A549 (cell line): ENCODE data around the gene KCTD21. TPM values are rescaled to one million over a fixed set of nuclear protein-coding genes. Genes with fewer than 3 reads are reported as not detected.

Experiments
- ATAC-seq, 2 experiments: fragments of 200-7000 bp in 1 of 2; fragments of >200 bp in 1 of 2; cut with Nextera tagmentation in 1 of 2; cut with Tn5 transposase in 1 of 2; 3 replicates each; pipeline versions ENCODE4 v1.8.0 to v1.9.1; 2018 to 2020; ENCODE audit warnings: mild to moderate bottlenecking in 1 of 2, moderate library complexity in 1 of 2
- CTCF ChIA-PET: fragments of 300-600 bp; sonication (Branson Sonifier 250); formaldehyde crosslinking; extraction: SDS; loops from one replicate; lab custom pipeline; 2021; ENCODE audit warnings: antibody characterized with exemption, inconsistent platforms; lab: Yijun Ruan, JAX
- POLR2A ChIA-PET: fragments of 350-600 bp; formaldehyde crosslinking; extraction: SDS; loops from one replicate; lab custom pipeline; 2021; ENCODE audit warnings: antibody characterized with exemption, inconsistent platforms; lab: Yijun Ruan, JAX
- DNase-seq, 2 experiments: peaks; one replicate each; pipeline versions ENCODE4 v3.0.0 to v3.0.0-alpha.2; 2011 to 2016; ENCODE audit warnings: low read depth in 1 of 2, low spot score in 1 of 2
- FAIRE-seq: peaks from 2 replicates; lab custom pipeline; 2011; peaks lifted over from hg19 to GRCh38; lab: Jason Lieb, UNC
- H3K27ac ChIP-seq, 2 experiments: fragments of >200 bp; sonication (Bioruptor Twin); formaldehyde crosslinking; 3 replicates each; pipeline ENCODE4 v1.5.1; 2016 to 2017
- H3K4me1 ChIP-seq: fragments of >200 bp; sonication (Bioruptor Twin); formaldehyde crosslinking; 3 replicates; pipeline ENCODE4 v1.6.1; 2016
- H3K4me2 ChIP-seq: fragments of >200 bp; sonication (Bioruptor Twin); formaldehyde crosslinking; 3 replicates; pipeline ENCODE4 v1.6.1; 2016
- H3K4me3 ChIP-seq: fragments of >200 bp; sonication (Bioruptor Twin); formaldehyde crosslinking; 3 replicates; pipeline ENCODE4 v1.5.1; 2016
- H3K9me3 ChIP-seq: fragments of >200 bp; sonication (Bioruptor Twin); formaldehyde crosslinking; 3 replicates; pipeline ENCODE4 v1.6.1; 2016
- BHLHE40 ChIP-seq: IDR thresholded peaks from 2 replicates; pipeline ENCODE4 v1.6.1; 2012; ENCODE audit warnings: low read depth, low read length, inconsistent platforms
- CBX2 ChIP-seq: fragments of 200-600 bp; sonication (generic); IDR thresholded peaks from 2 replicates; pipeline ENCODE4 v1.6.1; 2016; ENCODE audit warnings: low read depth, mild to moderate bottlenecking, borderline replicate concordance
- CHD2 ChIP-seq: fragments of 150-350 bp; IDR thresholded peaks from 2 replicates; pipeline ENCODE4 v1.6.1; 2014; ENCODE audit warnings: low read length; ENCODE audit not compliant: partially characterized antibody
- CTCF ChIP-seq: fragments of >200 bp; sonication (Bioruptor Twin); formaldehyde crosslinking; IDR thresholded peaks from 3 replicates; pipeline ENCODE4 v1.5.1; 2016
- EHMT2 ChIP-seq: fragments of 200-600 bp; sonication (generic); IDR thresholded peaks from 2 replicates; pipeline ENCODE4 v1.6.1; 2016; ENCODE audit warnings: antibody characterized with exemption, low read depth, mild to moderate bottlenecking, moderate library complexity
- ELK1 ChIP-seq: fragments of 150-350 bp; IDR thresholded peaks from 2 replicates; pipeline ENCODE4 v1.6.1; 2014; ENCODE audit warnings: low read depth, mild to moderate bottlenecking, low read length
- EP300 ChIP-seq, 2 experiments: fragments of >200 bp; sonication (Bioruptor Twin); formaldehyde crosslinking; IDR thresholded peaks; 2 replicates in 1 of 2; 3 replicates in 1 of 2; pipeline ENCODE4 v1.6.1; 2016 to 2017
- ESRRA ChIP-seq: fragments of 150-350 bp; IDR thresholded peaks from 2 replicates; pipeline ENCODE4 v1.6.1; 2014; ENCODE audit warnings: mild to moderate bottlenecking, low read length, borderline replicate concordance
- FOSB ChIP-seq: fragments of 250-450 bp; sonication (Bioruptor Pico); IDR thresholded peaks from 2 replicates; pipeline ENCODE4 v1.5.0; 2020; ENCODE audit warnings: mild to moderate bottlenecking, moderate library complexity
- FOSL2 ChIP-seq, 2 experiments: fragments of 450-650 bp in 1 of 2; fragments of >200 bp in 1 of 2; sonication (Bioruptor Twin) in 1 of 2; formaldehyde crosslinking; IDR thresholded peaks; 2 replicates each; pipeline versions ENCODE4 v1.5.0 to v1.6.1; 2016 to 2020; ENCODE audit warnings: mild to moderate bottlenecking in 1 of 2, moderate library complexity in 1 of 2
- GATA3 ChIP-seq: IDR thresholded peaks from 2 replicates; pipeline ENCODE4 v1.6.1; 2012; ENCODE audit warnings: borderline replicate concordance
- HEYL ChIP-seq: fragments of 250-450 bp; sonication (Bioruptor Pico); IDR thresholded peaks from 2 replicates; pipeline ENCODE4 v1.8.0; 2021; ENCODE audit warnings: mild to moderate bottlenecking, moderate library complexity
- HOXB13 ChIP-seq: fragments of 250-450 bp; sonication (Bioruptor Pico); IDR thresholded peaks from 2 replicates; pipeline ENCODE4 v1.5.0; 2020; ENCODE audit warnings: low read depth, mild to moderate bottlenecking, moderate library complexity
- HOXB5 ChIP-seq: fragments of 250-450 bp; sonication (Bioruptor Pico); IDR thresholded peaks from 2 replicates; pipeline ENCODE4 v1.5.0; 2020; ENCODE audit warnings: mild to moderate bottlenecking, moderate library complexity
- KDM1A ChIP-seq: fragments of 200-600 bp; sonication (generic); IDR thresholded peaks from 2 replicates; pipeline ENCODE4 v1.6.1; 2016; ENCODE audit warnings: low read depth, mild to moderate bottlenecking
- MAFK ChIP-seq: fragments of 450-650 bp; IDR thresholded peaks from 2 replicates; pipeline ENCODE4 v1.6.1; 2014; ENCODE audit not compliant: partially characterized antibody
- NFE2L2 ChIP-seq: fragments of 150-350 bp; conservative IDR thresholded peaks from 2 replicates; pipeline ENCODE4 v1.6.1; 2014; ENCODE audit warnings: low read length
- PHF8 ChIP-seq: fragments of 200-600 bp; sonication (generic); IDR thresholded peaks from 2 replicates; pipeline ENCODE4 v1.6.1; 2016; ENCODE audit warnings: low read depth, mild to moderate bottlenecking, antibody characterized with exemption, moderate library complexity, borderline replicate concordance
- POLR2A ChIP-seq: IDR thresholded peaks from 2 replicates; pipeline ENCODE4 v1.6.1; 2012; ENCODE audit warnings: mild to moderate bottlenecking, low read length
- POLR2AphosphoS2 ChIP-seq: conservative IDR thresholded peaks from 2 replicates; pipeline ENCODE4 v1.6.1; 2012; ENCODE audit warnings: low read length, improper control_type of control experiment, inconsistent platforms
- RAD21 ChIP-seq, 2 experiments: fragments of >200 bp in 1 of 2; sonication (Bioruptor Twin) in 1 of 2; formaldehyde crosslinking in 1 of 2; IDR thresholded peaks in 1 of 2; conservative IDR thresholded peaks in 1 of 2; 2 replicates in 1 of 2; 3 replicates in 1 of 2; pipeline ENCODE4 v1.6.1; 2012 to 2018; ENCODE audit warnings: inconsistent platforms in 1 of 2
- RNF2 ChIP-seq: fragments of 200-600 bp; sonication (generic); IDR thresholded peaks from 2 replicates; pipeline ENCODE4 v1.6.1; 2016; ENCODE audit warnings: low read depth, mild to moderate bottlenecking, antibody characterized with exemption, moderate library complexity, borderline replicate concordance
- SREBF2 ChIP-seq: fragments of 450-650 bp; IDR thresholded peaks from 2 replicates; pipeline ENCODE4 v1.6.1; 2014; ENCODE audit warnings: mild to moderate bottlenecking, moderate library complexity
- ZC3H11A ChIP-seq: fragments of 450-650 bp; IDR thresholded peaks from 2 replicates; pipeline ENCODE4 v1.6.1; 2014; ENCODE audit warnings: antibody characterized with exemption, mild to moderate bottlenecking
- ZSCAN20 ChIP-seq: fragments of 250-450 bp; sonication (Bioruptor Pico); IDR thresholded peaks from 2 replicates; pipeline ENCODE4 v1.8.0; 2022; ENCODE audit warnings: mild to moderate bottlenecking, moderate library complexity
- WGBS: methylation state at CpG from one replicate; pipeline ENCODE4 v1.1.6; 2017; ENCODE audit errors: missing lambda C conversion rate; 5-methylcytosine and 5-hydroxymethylcytosine counted together
- polyA plus RNA-seq, 4 experiments: library from polyadenylated mRNA; depleted of rRNA in 3 of 4; stranded (reverse); fragments of >200 nt; fragmentation: RNase III in 1 of 4; extraction: RNeasy Plus Mini Kit Qiagen cat#74134 plus additional on column Dnase treatment in 1 of 4; gene quantifications; 2 replicates in 3 of 4; 3 replicates in 1 of 4; pipeline ENCODE4 v1.2.3, GENCODE V29; 2011 to 2017
- small RNA-seq, 6 experiments: library from RNA; depleted of rRNA; stranded (forward); fragments of <200 nt; gene quantifications; one replicate each; pipeline ENCODE3, GENCODE V24; 2012

Gene KCTD21
- polyA plus RNA-seq, 2 of the 4 experiments (the other 2 are of a cell fraction) = 5.9 to 7.2 TPM

GRCh38 chr11:78131956-78132355 is 56.5 kb downstream of the KCTD21 start (continued):
- TF ChIP-seq ESRRA (no peak), CTCF (no peak), CBX2 (no peak), RAD21 (conservative IDR thresholded peaks at IDR 0.05 in 1 of 2, IDR thresholded peaks at IDR 0.05 in 1 of 2) (no peak), ZSCAN20 (CRISPR knock-in tag) (no peak), HOXB13 (CRISPR knock-in tag) (no peak)
- TF ChIP-seq, all 56 proteins: peak for 0

- TF ChIP-seq POLR2AphosphoS2 = no peak
- no peak for TF ChIP-seq ZC3H11A
- TF ChIP-seq SREBF2 = no peak
- TF ChIP-seq KDM1A = no peak
- no peak for TF ChIP-seq CHD2
- no peak for TF ChIP-seq GATA3
- TF ChIP-seq EP300 (IDR thresholded peaks at IDR 0.05) = no peak
- no peak for TF ChIP-seq EHMT2
- TF ChIP-seq NFE2L2 = no peak
- no peak for TF ChIP-seq PHF8
- no peak for TF ChIP-seq FOSB
- TF ChIP-seq MAFK = no peak
- no peak for TF ChIP-seq POLR2A
- no peak for TF ChIP-seq RNF2
- no peak for TF ChIP-seq HOXB5 (CRISPR knock-in tag)
- TF ChIP-seq ELK1 = no peak
- TF ChIP-seq FOSL2 (IDR thresholded peaks at IDR 0.05) = no peak
- no peak for TF ChIP-seq FOSL2 (CRISPR knock-in tag; IDR thresholded peaks at IDR 0.05)
- no peak for TF ChIP-seq BHLHE40
- no peak for TF ChIP-seq HEYL (CRISPR knock-in tag)
- Histone ChIP-seq H3K9me3 (no peaks in the 10 kb centered on the region), H3K4me2 (no peak overlapping the region), H3K27ac (no peak overlapping the region), H3K4me3 (no peak overlapping the region), H3K4me1 (no peaks in the 10 kb centered on the region)
- DNase-seq (no peak), ATAC-seq (no peak), FAIRE-seq (no peak)
- ChIA-PET CTCF (interaction anchor here (0.6 kb wide), 1 partner anchor 14 kb away, joined by 3 read pairs; no protein-coding TSS in a partner anchor), POLR2A (interaction anchor here (0.6 kb wide), 1 partner anchor 133 kb away, joined by 4 read pairs; no protein-coding TSS in a partner anchor)
- 92% methylated on average over 3 of the region's 3 CpGs for WGBS
Observed at GRCh38 chr11:78127403-78127802, 61.0 kb downstream of the KCTD21 start.

Small RNA genes within 50 kb of the gene (small RNA-seq; reads per million reads assigned to genes)
- gene RNU6-126P = 0 reads per million in 6 experiments

Other genes with a start within 250 kb of the KCTD21 start
- 35.3 and 39.4 TPM in 2 replicates for gene INTS4, start 194.0 kb downstream of the KCTD21 start, polyA plus RNA-seq (2011; rRNA removed)
- gene INTS4, start 194.0 kb downstream of the KCTD21 start, polyA plus RNA-seq (2017; fragmentation: RNase III; extraction: RNeasy Plus Mini Kit Qiagen cat#74134 plus additional on column Dnase treatment) = 20.2 to 23.2 TPM (median 22.0 TPM) in 3 replicates
- 3.2 and 3.6 TPM in 2 replicates for gene KCTD14, start 165.3 kb downstream of the KCTD21 start, polyA plus RNA-seq (2011; rRNA removed)
- gene KCTD14, start 165.3 kb downstream of the KCTD21 start, polyA plus RNA-seq (2017; fragmentation: RNase III; extraction: RNeasy Plus Mini Kit Qiagen cat#74134 plus additional on column Dnase treatment) = 2.4 to 2.7 TPM (median 2.6 TPM) in 3 replicates
- gene THRSP, start 124.8 kb downstream of the KCTD21 start, polyA plus RNA-seq (2011; rRNA removed) = not detected in 2 replicates
- not detected in 3 replicates for gene THRSP, start 124.8 kb downstream of the KCTD21 start, polyA plus RNA-seq (2017; fragmentation: RNase III; extraction: RNeasy Plus Mini Kit Qiagen cat#74134 plus additional on column Dnase treatment)
- 138 and 148 TPM in 2 replicates for gene NDUFC2, start 108.8 kb downstream of the KCTD21 start, polyA plus RNA-seq (2011; rRNA removed)
- gene NDUFC2, start 108.8 kb downstream of the KCTD21 start, polyA plus RNA-seq (2017; fragmentation: RNase III; extraction: RNeasy Plus Mini Kit Qiagen cat#74134 plus additional on column Dnase treatment) = 241 to 277 TPM (median 248 TPM) in 3 replicates
- gene ALG8, start 49.0 kb downstream of the KCTD21 start, polyA plus RNA-seq (2011; rRNA removed) = 141 and 159 TPM in 2 replicates
- gene ALG8, start 49.0 kb downstream of the KCTD21 start, polyA plus RNA-seq (2017; fragmentation: RNase III; extraction: RNeasy Plus Mini Kit Qiagen cat#74134 plus additional on column Dnase treatment) = 59.0 to 60.8 TPM (median 60.2 TPM) in 3 replicates
- 3.8 and 4.4 TPM in 2 replicates for gene USP35, start 293 bp upstream of the KCTD21 start, polyA plus RNA-seq (2011; rRNA removed)
- 5.5 to 6.4 TPM (median 5.8 TPM) in 3 replicates for gene USP35, start 293 bp upstream of the KCTD21 start, polyA plus RNA-seq (2017; fragmentation: RNase III; extraction: RNeasy Plus Mini Kit Qiagen cat#74134 plus additional on column Dnase treatment)
- gene GAB2, start 229.2 kb upstream of the KCTD21 start, polyA plus RNA-seq (2011; rRNA removed) = 4.1 and 4.7 TPM in 2 replicates
- 2.4 to 3.1 TPM (median 2.8 TPM) in 3 replicates for gene GAB2, start 229.2 kb upstream of the KCTD21 start, polyA plus RNA-seq (2017; fragmentation: RNase III; extraction: RNeasy Plus Mini Kit Qiagen cat#74134 plus additional on column Dnase treatment)